SK-N-SH (cell line): ENCODE measurements around the gene KLF15. TPM values are rescaled to one million over a fixed set of nuclear protein-coding genes. Genes with fewer than 3 reads are reported as not detected.

Experiments used
- CTCF ChIA-PET: fragments of 300-600, 350-600 bp; formaldehyde crosslinking; extraction: SDS; loops from one replicate; lab custom pipeline; 2021; lab: Yijun Ruan, JAX
- POLR2A ChIA-PET: fragments of 350-600 bp; sonication (Branson Sonifier 250); formaldehyde crosslinking; extraction: SDS; loops from one replicate; lab custom pipeline; 2020; ENCODE audit warnings: antibody characterized with exemption, inconsistent platforms; lab: Yijun Ruan, JAX
- DNase-seq: peaks from one replicate; pipeline ENCODE4 v3.0.0; 2012
- H2AFZ ChIP-seq: fragments of 200-600 bp; sonication (generic); 2 replicates; pipeline ENCODE4 v1.8.1; 2016; ENCODE audit warnings: antibody characterized with exemption, mild to moderate bottlenecking, low read depth
- H3F3A ChIP-seq: fragments of 200-600 bp; sonication (generic); replicated peaks from 2 replicates; pipeline ENCODE3; 2016; ENCODE audit warnings: antibody characterized with exemption, mild to moderate bottlenecking; ENCODE audit not compliant: insufficient read depth
- H3K27ac ChIP-seq, 2 experiments: fragments of 200-500 bp in 1 of 2; fragments of 200-600 bp in 1 of 2; sonication (Bioruptor generic) in 1 of 2; sonication (generic), shearing (Covaris generic) in 1 of 2; 2 replicates each; pipeline versions ENCODE4 v1.5.1 to v1.6.1; 2014 to 2016; ENCODE audit warnings: low read depth in 2 of 2, inconsistent platforms in 1 of 2, low read length in 1 of 2, mild to moderate bottlenecking in 1 of 2, mixed read lengths in 1 of 2
- H3K27me3 ChIP-seq: fragments of 200-600 bp; sonication (generic), shearing (Covaris generic); 2 replicates; pipeline ENCODE4 v1.6.1; 2016; ENCODE audit warnings: mixed run types; ENCODE audit not compliant: insufficient read depth
- H3K36me3 ChIP-seq, 2 experiments: fragments of 200-500 bp in 1 of 2; fragments of 200-600 bp in 1 of 2; sonication (Bioruptor generic) in 1 of 2; sonication (generic) in 1 of 2; replicated peaks in 1 of 2; 2 replicates each; pipeline versions ENCODE3 to v1.5.1; 2014 to 2016; ENCODE audit warnings: low read length in 1 of 2, mild to moderate bottlenecking in 1 of 2; ENCODE audit not compliant: insufficient read depth in 2 of 2, control insufficient read depth in 1 of 2
- H3K4me1 ChIP-seq, 2 experiments: fragments of 200-500 bp in 1 of 2; fragments of 200-600 bp in 1 of 2; sonication (Bioruptor generic) in 1 of 2; sonication (generic), shearing (Covaris generic) in 1 of 2; 2 replicates each; pipeline versions ENCODE4 v1.5.1 to v1.6.1; 2014 to 2016; ENCODE audit warnings: low read depth in 1 of 2, low read length in 1 of 2, mixed run types in 1 of 2; ENCODE audit not compliant: insufficient read depth in 2 of 2, control insufficient read depth in 1 of 2
- H3K4me2 ChIP-seq: fragments of 200-600 bp; sonication (generic), shearing (Covaris generic); 2 replicates; pipeline ENCODE4 v1.6.1; 2017; ENCODE audit warnings: mixed run types
- H3K4me3 ChIP-seq, 2 experiments: fragments of 200-500 bp in 1 of 2; fragments of 200-600 bp in 1 of 2; sonication (Bioruptor generic) in 1 of 2; sonication (generic), shearing (Covaris generic) in 1 of 2; 2 replicates each; pipeline versions ENCODE4 v1.5.1 to v1.8.1; 2014 to 2016; ENCODE audit warnings: low read depth in 2 of 2, inconsistent platforms in 1 of 2, low read length in 1 of 2, mild to moderate bottlenecking in 1 of 2, mixed read lengths in 1 of 2, moderate library complexity in 1 of 2
- H3K79me2 ChIP-seq: fragments of 200-600 bp; sonication (generic); 2 replicates; pipeline ENCODE4 v1.8.1; 2017; ENCODE audit warnings: mild to moderate bottlenecking; ENCODE audit not compliant: insufficient read depth
- H3K9ac ChIP-seq: fragments of 200-600 bp; sonication (generic); 2 replicates; pipeline ENCODE4 v1.6.1; 2017; ENCODE audit warnings: mixed run types
- H3K9me2 ChIP-seq: fragments of 200-600 bp; sonication (generic); 2 replicates; pipeline ENCODE4 v1.6.1; 2017; ENCODE audit warnings: mixed run types
- H3K9me3 ChIP-seq: fragments of 200-600 bp; sonication (generic); 2 replicates; pipeline ENCODE4 v1.6.1; 2017; ENCODE audit warnings: mixed run types, mild to moderate bottlenecking, moderate library complexity
- H4K20me1 ChIP-seq: fragments of 200-600 bp; sonication (generic); 2 replicates; pipeline ENCODE4 v1.6.1; 2017; ENCODE audit warnings: mild to moderate bottlenecking, mixed run types; ENCODE audit not compliant: insufficient read depth
- CHD2 ChIP-seq: fragments of 150-350 bp; IDR thresholded peaks from 2 replicates; pipeline ENCODE4 v1.6.1; 2018; ENCODE audit warnings: low read length; ENCODE audit not compliant: partially characterized antibody
- CTCF ChIP-seq: fragments of 200-600 bp; sonication (generic); IDR thresholded peaks from 2 replicates; pipeline ENCODE4 v1.6.1; 2017; ENCODE audit warnings: antibody characterized with exemption, mild to moderate bottlenecking, moderate library complexity
- ELF1 ChIP-seq: IDR thresholded peaks from 2 replicates; pipeline ENCODE4 v1.4.0; 2012
- EP300 ChIP-seq, 2 experiments: IDR thresholded peaks; 2 replicates each; pipeline versions ENCODE4 v1.4.0 to v1.6.1; 2012; ENCODE audit warnings: borderline replicate concordance in 1 of 2, low read depth in 1 of 2, low read length in 1 of 2
- FOSL2 ChIP-seq: IDR thresholded peaks from 2 replicates; pipeline ENCODE4 v1.4.0; 2012; ENCODE audit warnings: low read depth, mild to moderate bottlenecking, moderate library complexity, borderline replicate concordance
- FOXM1 ChIP-seq: IDR thresholded peaks from 2 replicates; pipeline ENCODE4 v1.4.0; 2012; ENCODE audit warnings: low read depth, mild to moderate bottlenecking
- GABPA ChIP-seq: IDR thresholded peaks from 2 replicates; pipeline ENCODE4 v1.4.0; 2012; ENCODE audit warnings: low read depth, mild to moderate bottlenecking
- GATA2 ChIP-seq: sonication (generic); formaldehyde crosslinking; IDR thresholded peaks from 2 replicates; pipeline ENCODE4 v1.5.0; 2020; ENCODE audit warnings: mild to moderate bottlenecking, missing genetic modification reagents
- MAX ChIP-seq: IDR thresholded peaks from 2 replicates; pipeline ENCODE4 v1.4.0; 2012; ENCODE audit warnings: low read depth
- MEF2A ChIP-seq: IDR thresholded peaks from 2 replicates; pipeline ENCODE4 v1.4.0; 2012; ENCODE audit warnings: low read depth, borderline replicate concordance
- MXI1 ChIP-seq: IDR thresholded peaks from 2 replicates; pipeline ENCODE4 v1.6.1; 2012; ENCODE audit warnings: mild to moderate bottlenecking, low read depth, low read length, improper control_type of control experiment
- NFIC ChIP-seq: IDR thresholded peaks from 2 replicates; pipeline ENCODE4 v1.4.0; 2012; ENCODE audit warnings: borderline replicate concordance
- PBX3 ChIP-seq: IDR thresholded peaks from 2 replicates; pipeline ENCODE4; 2012
- POLR2AphosphoS5 ChIP-seq: IDR thresholded peaks from 2 replicates; pipeline ENCODE4 v1.6.1; 2012; ENCODE audit warnings: low read depth, low read length
- RCOR1 ChIP-seq: fragments of 150-350 bp; IDR thresholded peaks from 2 replicates; pipeline ENCODE4 v1.6.1; 2017; ENCODE audit warnings: antibody characterized with exemption, low read length
- REST ChIP-seq: IDR thresholded peaks from 2 replicates; pipeline ENCODE4 v1.6.1; 2012; ENCODE audit warnings: mild to moderate bottlenecking, low read depth, low read length, moderate library complexity
- TEAD4 ChIP-seq: IDR thresholded peaks from 2 replicates; pipeline ENCODE4 v1.4.0; 2012; ENCODE audit warnings: mild to moderate bottlenecking, borderline replicate concordance; ENCODE audit not compliant: insufficient read depth
- USF2 ChIP-seq: fragments of 150-350 bp; IDR thresholded peaks from 2 replicates; pipeline ENCODE4 v1.6.1; 2017; ENCODE audit warnings: antibody characterized with exemption, low read length, low read depth, borderline replicate concordance
- WGBS: methylation state at CpG from one replicate; pipeline ENCODE4 v1.1.6; 2017; ENCODE audit warnings: low lambda C conversion rate; 5-methylcytosine and 5-hydroxymethylcytosine counted together
- polyA plus RNA-seq, 3 experiments: library from polyadenylated mRNA; depleted of rRNA; stranded (reverse); fragments of >200 nt; gene quantifications; 2 replicates each; pipeline ENCODE4 v1.2.3, GENCODE V29; 2012

KLF15 gene
- polyA plus RNA-seq, 1 of the 3 experiments (the other 2 are of a cell fraction) = 0.28 TPM

- TF ChIP-seq REST (no peak), EP300 (IDR thresholded peaks at IDR 0.05; ENCODE audit: borderline replicate concordance in 1 of 2, low read depth in 1 of 2, low read length in 1 of 2) (no peak)
Observed at GRCh38 chr3:126311338-126311978, 45.8 kb downstream of the KLF15 start (continued).

- Histone ChIP-seq H3K9ac (no peak overlapping the region), H3K9me2 (no peaks in the 10 kb centered on the region), H3K4me1 (no peaks in the 10 kb centered on the region), H3K79me2 (no peaks in the 10 kb centered on the region), H3K36me3 (no peaks in the 10 kb centered on the region), H3K9me3 (no peaks in the 10 kb centered on the region), H4K20me1 (no peaks in the 10 kb centered on the region), H3K27me3 (no peaks in the 10 kb centered on the region), H3K4me3 (no peak overlapping the region), H2AFZ (no peak overlapping the region), H3K4me2 (no peak overlapping the region), H3K27ac (no peak overlapping the region), H3F3A (no peaks in the 10 kb centered on the region)
- ChIA-PET CTCF (no interaction called here), POLR2A (no interaction called here)
- 59% methylated on average over 5 of the region's 5 CpGs for WGBS
- TF ChIP-seq EP300 (IDR thresholded peaks at IDR 0.05; ENCODE audit: borderline replicate concordance in 1 of 2, low read depth in 1 of 2, low read length in 1 of 2) (no peak), ELF1 (no peak), REST (no peak), MAX (no peak), MEF2A (no peak), TEAD4 (no peak), USF2 (no peak), POLR2AphosphoS5 (no peak), CTCF (no peak), FOXM1 (no peak), GATA2 (CRISPR knock-in tag) (no peak), GABPA (no peak), PBX3 (no peak), FOSL2 (no peak), MXI1 (no peak), NFIC (no peak), CHD2 (no peak), RCOR1 (no peak)
- no peak for DNase-seq
Observed at GRCh38 chr3:126310816-126311215, 46.4 kb downstream of the KLF15 start.
